HEK293T (cell line): Measurements from ENCODE around the gene PLS1.

Source experiments
- ELF4 ChIP-seq: fragments of 450-650 bp; IDR thresholded peaks from 2 replicates; pipeline ENCODE4 v1.6.1; 2017; ENCODE audit warnings: antibody characterized with exemption
- FOXM1 ChIP-seq: fragments of 450-650 bp; IDR thresholded peaks from 2 replicates; pipeline ENCODE4 v1.6.1; 2017; ENCODE audit warnings: mild to moderate bottlenecking, borderline replicate concordance
- HDGF ChIP-seq: fragments of 450-650 bp; IDR thresholded peaks from 2 replicates; pipeline ENCODE4 v1.6.1; 2017; ENCODE audit warnings: antibody characterized with exemption, borderline replicate concordance
- L3MBTL2 ChIP-seq: fragments of 450-650 bp; conservative IDR thresholded peaks from 2 replicates; pipeline ENCODE4 v1.6.1; 2016; ENCODE audit warnings: mild to moderate bottlenecking
- LEF1 ChIP-seq: fragments of 450-650 bp; IDR thresholded peaks from 2 replicates; pipeline ENCODE4 v1.6.1; 2017; ENCODE audit warnings: mild to moderate bottlenecking, borderline replicate concordance
- PKNOX1 ChIP-seq: fragments of 450-650 bp; IDR thresholded peaks from 2 replicates; pipeline ENCODE4 v1.6.1; 2016
- SP1 ChIP-seq: fragments of 450-650 bp; IDR thresholded peaks from 2 replicates; pipeline ENCODE4 v1.6.1; 2017
- SUZ12 ChIP-seq: fragments of 450-650 bp; IDR thresholded peaks from 2 replicates; pipeline ENCODE4 v1.6.1; 2016; ENCODE audit warnings: mild to moderate bottlenecking
- TARDBP ChIP-seq: fragments of 450-650 bp; IDR thresholded peaks from 2 replicates; pipeline ENCODE4 v1.6.1; 2016
- ZNF384 ChIP-seq: fragments of 450-650 bp; IDR thresholded peaks from 2 replicates; pipeline ENCODE4 v1.6.1; 2016

- TF ChIP-seq LEF1, result no peak
- no peak for TF ChIP-seq L3MBTL2
- no peak for TF ChIP-seq FOXM1
- TF ChIP-seq PKNOX1, result no peak
- TF ChIP-seq ELF4, result no peak
- TF ChIP-seq SUZ12, result no peak
- TF ChIP-seq HDGF, result no peak
- TF ChIP-seq SP1, result no peak
- TF ChIP-seq ZNF384, result no peak
- TF ChIP-seq TARDBP, result no peak
These were observed 19.0 kb downstream of the PLS1 start for GRCh38 chr3:142615171-142615570.
